ENCODE results near the gene EFHD2.

DNA sequence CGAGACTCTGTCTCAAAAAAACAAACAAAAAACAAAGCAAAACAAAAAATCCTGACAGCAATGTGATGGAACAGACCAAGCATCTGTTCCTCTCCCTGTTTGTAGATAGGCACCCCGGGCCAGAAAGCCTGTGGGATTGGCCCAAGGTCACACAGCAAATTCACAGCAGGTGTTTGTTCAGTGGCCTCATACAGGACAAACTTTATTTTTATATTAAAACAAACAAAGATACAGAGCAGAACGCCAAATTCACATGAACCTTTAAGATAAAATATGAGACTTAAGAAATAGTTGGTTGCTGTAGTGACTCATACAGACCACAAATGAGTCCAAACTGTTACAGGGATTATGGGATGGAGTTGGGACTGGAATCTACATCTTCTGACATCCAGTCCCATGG, 44.6 kb downstream of the EFHD2 start:
- TF ChIP-seq, protein P1, sequence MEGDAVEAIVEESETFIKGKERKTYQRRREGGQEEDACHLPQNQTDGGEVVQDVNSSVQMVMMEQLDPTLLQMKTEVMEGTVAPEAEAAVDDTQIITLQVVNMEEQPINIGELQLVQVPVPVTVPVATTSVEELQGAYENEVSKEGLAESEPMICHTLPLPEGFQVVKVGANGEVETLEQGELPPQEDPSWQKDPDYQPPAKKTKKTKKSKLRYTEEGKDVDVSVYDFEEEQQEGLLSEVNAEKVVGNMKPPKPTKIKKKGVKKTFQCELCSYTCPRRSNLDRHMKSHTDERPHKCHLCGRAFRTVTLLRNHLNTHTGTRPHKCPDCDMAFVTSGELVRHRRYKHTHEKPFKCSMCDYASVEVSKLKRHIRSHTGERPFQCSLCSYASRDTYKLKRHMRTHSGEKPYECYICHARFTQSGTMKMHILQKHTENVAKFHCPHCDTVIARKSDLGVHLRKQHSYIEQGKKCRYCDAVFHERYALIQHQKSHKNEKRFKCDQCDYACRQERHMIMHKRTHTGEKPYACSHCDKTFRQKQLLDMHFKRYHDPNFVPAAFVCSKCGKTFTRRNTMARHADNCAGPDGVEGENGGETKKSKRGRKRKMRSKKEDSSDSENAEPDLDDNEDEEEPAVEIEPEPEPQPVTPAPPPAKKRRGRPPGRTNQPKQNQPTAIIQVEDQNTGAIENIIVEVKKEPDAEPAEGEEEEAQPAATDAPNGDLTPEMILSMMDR (IDR thresholded peaks at IDR 0.05) = no peak
- TF ChIP-seq POLR2A (IDR thresholded peaks at IDR 0.05) (no peak), EP300 (IDR thresholded peaks at IDR 0.05) (no peak), POLR2AphosphoS5 (IDR thresholded peaks at IDR 0.05) (no peak)
